ENCODE data around the gene CEP128.

Gene CEP128

DNA sequence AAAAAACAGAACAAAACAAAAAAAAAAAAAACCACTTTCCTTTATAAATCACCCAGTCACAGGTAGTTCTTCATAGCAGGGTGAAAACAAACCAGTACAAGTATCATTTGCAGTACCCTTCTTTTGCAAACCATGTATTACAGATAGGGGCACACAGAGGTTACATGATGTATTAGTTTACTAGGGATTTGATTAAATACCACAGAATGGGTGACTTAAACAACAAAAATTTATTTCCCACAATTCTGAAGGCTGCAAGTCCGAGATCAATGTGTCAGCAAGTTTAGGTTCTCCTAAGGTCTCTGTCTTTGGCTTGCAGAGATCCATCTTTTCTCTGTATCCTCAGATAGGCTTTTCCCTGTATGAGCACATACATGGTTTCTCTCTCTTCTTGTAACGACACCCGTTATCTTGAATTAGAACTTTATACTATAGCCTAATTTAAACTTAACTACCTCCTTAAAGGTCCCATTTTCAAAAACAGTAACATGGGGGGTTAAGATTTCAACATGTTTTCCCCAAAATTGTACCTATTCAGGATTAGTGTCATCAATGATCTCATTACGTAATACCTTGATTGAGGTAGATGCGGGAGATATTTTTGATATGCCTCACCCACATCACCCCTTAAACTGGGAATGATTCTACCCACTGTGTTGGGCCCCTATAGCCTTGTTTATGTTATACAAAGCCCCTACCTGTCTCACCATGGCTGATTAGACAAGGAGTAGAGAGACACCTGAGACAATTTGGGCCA, 3.5 kb upstream of the CEP128 start:
- no peak for DNase-seq (ENCODE audit: low read depth)
- TF ChIP-seq, protein P1, sequence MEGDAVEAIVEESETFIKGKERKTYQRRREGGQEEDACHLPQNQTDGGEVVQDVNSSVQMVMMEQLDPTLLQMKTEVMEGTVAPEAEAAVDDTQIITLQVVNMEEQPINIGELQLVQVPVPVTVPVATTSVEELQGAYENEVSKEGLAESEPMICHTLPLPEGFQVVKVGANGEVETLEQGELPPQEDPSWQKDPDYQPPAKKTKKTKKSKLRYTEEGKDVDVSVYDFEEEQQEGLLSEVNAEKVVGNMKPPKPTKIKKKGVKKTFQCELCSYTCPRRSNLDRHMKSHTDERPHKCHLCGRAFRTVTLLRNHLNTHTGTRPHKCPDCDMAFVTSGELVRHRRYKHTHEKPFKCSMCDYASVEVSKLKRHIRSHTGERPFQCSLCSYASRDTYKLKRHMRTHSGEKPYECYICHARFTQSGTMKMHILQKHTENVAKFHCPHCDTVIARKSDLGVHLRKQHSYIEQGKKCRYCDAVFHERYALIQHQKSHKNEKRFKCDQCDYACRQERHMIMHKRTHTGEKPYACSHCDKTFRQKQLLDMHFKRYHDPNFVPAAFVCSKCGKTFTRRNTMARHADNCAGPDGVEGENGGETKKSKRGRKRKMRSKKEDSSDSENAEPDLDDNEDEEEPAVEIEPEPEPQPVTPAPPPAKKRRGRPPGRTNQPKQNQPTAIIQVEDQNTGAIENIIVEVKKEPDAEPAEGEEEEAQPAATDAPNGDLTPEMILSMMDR (IDR thresholded peaks at IDR 0.05; ENCODE audit: low read depth, low read length, missing control alignments): no peak
- no peak overlapping the region for H3K4me3 ChIP-seq (ENCODE audit: low read depth, low read length)
- in situ Hi-C loops (cut with HindIII; ENCODE audit: low sequenced_read_pairs): no loop called here

DNA sequence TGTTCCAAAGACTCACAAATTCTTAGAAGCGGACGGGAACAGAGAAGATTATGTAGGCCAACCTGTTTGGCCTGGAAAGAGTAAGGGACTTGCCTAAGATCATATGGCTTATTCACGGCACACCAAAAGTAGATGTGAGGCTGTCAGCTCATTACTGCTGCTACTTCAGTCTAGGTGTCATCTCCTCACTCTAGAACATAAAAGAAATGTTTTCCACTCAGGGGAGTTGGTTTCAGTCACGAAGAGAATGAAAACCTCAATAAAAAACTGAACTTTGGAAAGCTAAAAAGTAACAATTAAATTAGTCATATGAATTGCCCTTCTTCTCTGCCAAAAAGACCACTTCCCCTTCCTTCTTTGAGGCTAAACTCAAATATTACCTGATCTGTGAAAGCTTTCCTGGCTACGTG, 658 bp upstream of the CEP128 start:
- TF ChIP-seq, protein P1 (IDR thresholded peaks at IDR 0.05; ENCODE audit: low read depth, low read length, missing control alignments): no peak
- peak overlapping the region; percentile 79 for H3K4me3 ChIP-seq (ENCODE audit: low read depth, low read length)
- in situ Hi-C loops (cut with HindIII; ENCODE audit: low sequenced_read_pairs): no loop called here
- DNase-seq (ENCODE audit: low read depth): no peak

DNA sequence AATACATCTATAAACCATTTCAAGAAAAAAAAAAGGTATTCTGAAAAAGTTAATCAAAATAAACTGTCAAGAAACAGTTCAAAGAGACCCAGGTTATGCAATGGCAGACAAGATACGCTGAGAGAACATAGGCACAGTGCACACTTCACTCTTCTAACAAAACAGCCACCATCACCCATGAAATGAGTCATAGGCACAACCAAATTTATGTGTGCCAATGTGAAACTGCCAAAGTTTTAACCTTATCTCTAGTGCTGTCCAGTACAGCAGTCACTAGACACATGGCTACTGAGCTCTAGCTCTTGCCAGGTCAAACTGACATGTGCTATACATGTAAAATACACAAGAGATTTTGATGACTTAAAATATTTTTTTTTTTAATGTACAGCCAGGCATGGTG, 1.4 kb downstream of the CEP128 start:
- in situ Hi-C loops (cut with HindIII; ENCODE audit: low sequenced_read_pairs): no loop called here
- TF ChIP-seq, protein P1 (IDR thresholded peaks at IDR 0.05; ENCODE audit: low read depth, low read length, missing control alignments): no peak
- H3K4me3 ChIP-seq (ENCODE audit: low read depth, low read length): no peak overlapping the region
- no peak for DNase-seq (ENCODE audit: low read depth)

DNA sequence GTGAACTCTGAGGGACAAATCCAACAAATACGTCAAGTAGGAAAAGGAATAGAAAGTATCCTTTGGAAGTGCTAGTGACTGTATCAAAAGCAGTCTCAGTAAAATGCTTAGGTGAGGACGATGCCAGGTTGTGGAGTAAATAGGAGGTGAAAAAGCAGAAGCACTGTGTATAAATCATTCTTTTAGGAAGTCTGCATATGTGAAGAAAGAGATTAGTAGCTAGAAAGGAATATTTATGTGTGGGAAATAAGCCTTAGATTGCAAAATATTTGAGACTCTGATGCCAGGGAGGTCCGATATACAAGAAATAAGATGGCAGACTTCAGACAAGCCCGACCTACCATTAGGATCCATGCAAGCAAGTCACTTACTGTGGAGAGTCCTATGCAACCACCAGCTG, 7.9 kb downstream of the CEP128 start:
- in situ Hi-C loops (cut with HindIII; ENCODE audit: low sequenced_read_pairs): no loop called here
- TF ChIP-seq, protein P1 (IDR thresholded peaks at IDR 0.05; ENCODE audit: low read depth, low read length, missing control alignments): no peak
- no peak overlapping the region for H3K4me3 ChIP-seq (ENCODE audit: low read depth, low read length)
- DNase-seq (ENCODE audit: low read depth): no peak

DNA sequence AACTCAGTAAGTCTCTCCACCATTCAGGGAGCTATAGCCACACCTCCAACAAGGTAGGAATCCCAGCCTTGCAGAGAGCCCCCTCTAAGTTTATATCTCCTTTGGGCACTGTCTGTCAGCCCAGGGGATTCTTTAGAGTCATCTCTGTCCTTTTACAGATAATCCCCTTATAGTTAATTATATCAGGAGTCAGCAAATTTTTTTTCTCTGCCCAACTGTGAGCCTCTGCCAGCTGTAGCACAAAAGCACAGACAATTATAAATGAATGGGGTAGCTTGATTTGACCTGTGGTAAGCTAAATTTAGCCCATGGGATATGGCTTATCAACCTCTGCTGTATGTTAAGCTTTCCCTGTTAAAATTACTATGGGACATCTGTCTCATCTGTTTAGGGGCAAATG, 8.3 kb downstream of the CEP128 start:
- no peak overlapping the region for H3K4me3 ChIP-seq (ENCODE audit: low read depth, low read length)
- no peak for DNase-seq (ENCODE audit: low read depth)
- TF ChIP-seq, protein P1 (IDR thresholded peaks at IDR 0.05; ENCODE audit: low read depth, low read length, missing control alignments): no peak
- in situ Hi-C loops (cut with HindIII; ENCODE audit: low sequenced_read_pairs): no loop called here

DNA sequence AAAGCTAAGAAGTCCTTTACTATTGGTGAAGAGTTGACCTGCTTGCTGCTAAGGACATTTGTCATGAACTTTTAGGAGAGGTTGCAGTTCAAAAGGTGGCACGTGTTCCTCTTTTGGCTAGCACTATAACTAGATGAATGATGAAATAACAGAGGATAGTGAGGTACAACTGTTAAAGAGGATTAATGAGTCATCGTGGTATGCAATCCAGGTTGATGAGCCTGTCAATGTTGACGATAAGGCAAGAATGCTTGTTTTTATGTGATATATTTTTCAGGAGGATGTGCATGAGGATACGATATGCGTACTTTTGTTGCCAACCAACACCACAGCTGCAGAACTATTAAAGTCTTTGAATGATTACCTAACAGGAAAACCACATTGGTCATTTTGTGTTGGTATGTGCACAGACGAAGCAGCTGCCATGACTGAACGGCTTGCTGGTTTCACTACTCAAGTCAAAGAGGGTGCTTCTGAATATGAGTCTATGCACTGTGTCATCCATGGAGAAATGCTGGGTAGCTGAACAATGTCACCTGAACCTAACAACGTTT, 10.6 kb downstream of the CEP128 start:
- in situ Hi-C loops (cut with HindIII; ENCODE audit: low sequenced_read_pairs): no loop called here
- TF ChIP-seq, protein P1 (IDR thresholded peaks at IDR 0.05; ENCODE audit: low read depth, low read length, missing control alignments): no peak
- H3K4me3 ChIP-seq (ENCODE audit: low read depth, low read length): no peak overlapping the region
- peak; percentile 63 for DNase-seq (ENCODE audit: low read depth)

All from astrocyte of the cerebellum (primary cell).